GM21360 (cell line): ENCODE results near the gene TMEM11.
A peak's percentile ranks its signal among the peaks of the same experiment; 100 is the strongest.
"Not testable (repeated sequence)": the region's sequence is repeated elsewhere in the genome, so short reads cannot be mapped to it uniquely, and the experiment has no call there.

Experiments
- ATAC-seq: cut with Tn5 transposase; IDR thresholded peaks from one replicate; pipeline ENCODE4 v1.9.1; 2021; ENCODE audit warnings: mild to moderate bottlenecking, moderate library complexity; ENCODE audit not compliant: unreplicated experiment

The TMEM11 gene

DNA sequence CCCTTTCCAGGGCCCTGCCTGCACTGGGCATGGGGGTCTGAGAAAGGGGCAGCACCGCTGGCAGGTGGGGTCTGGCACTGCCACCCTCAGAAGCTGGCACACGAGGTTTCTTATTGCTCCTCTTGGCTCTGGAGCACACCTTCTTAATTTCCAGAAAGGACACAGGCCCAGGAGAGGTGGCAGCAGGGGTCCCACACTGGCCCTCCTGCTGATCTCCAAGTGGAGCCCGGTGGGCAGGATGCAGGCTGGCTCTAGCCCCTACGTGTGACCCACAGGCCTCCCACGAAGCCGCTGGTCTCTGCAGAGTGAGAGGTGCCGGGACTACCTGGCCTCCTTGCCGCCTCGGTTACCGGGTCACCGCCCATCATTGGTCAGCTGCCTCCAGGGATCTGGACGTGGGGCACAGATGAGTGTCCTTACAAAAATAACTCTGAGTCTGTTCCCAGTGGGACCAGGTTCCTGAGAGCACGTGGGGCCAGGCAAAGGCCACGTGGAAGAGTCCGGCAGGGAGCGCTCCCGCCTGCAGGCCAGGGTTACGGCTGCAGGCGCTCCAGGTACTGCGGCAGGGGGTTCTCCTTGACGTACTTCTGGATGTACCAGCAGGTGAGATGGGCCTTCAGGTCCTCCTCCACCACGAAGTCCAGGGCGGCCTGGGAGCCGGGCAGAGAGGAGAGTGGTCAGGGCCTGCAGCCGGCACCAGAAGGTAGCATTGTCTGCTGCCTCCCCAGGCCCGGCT is 29.0 kb upstream of the TMEM11 start:
- ATAC-seq: no peak

DNA sequence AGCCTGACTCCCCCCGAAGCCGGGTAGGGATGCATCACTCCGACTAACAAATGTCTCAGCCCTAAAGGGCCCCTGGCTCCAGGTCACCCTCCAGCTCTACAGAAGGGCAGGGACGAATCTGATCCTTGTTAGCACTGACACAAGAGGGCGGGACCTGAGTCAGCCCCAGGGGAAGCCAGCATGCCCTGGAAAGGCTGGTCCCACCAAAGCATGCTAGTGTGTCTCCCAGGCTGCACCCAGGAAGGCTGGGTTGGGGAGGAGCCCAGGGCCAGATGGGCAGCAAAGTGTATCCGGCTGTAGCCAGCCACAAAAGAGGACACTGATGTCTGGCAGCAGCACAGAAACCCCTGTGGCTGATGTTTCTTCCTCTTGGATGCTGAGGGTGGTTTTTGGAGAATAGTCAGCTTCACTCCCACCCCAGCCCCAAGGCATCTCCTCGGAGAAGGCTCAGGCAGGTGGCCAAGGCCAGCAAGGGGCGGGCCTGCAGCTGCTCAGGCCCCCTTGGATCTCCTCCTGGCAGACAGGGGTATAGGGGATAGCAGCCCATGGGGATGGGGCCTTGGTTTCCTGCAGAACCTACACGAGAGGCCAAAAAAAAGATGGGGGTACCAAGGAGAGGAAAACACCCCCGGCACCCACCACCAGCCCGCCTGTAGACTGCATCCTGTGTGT is 28.2 kb upstream of the TMEM11 start:
- no peak for ATAC-seq

DNA sequence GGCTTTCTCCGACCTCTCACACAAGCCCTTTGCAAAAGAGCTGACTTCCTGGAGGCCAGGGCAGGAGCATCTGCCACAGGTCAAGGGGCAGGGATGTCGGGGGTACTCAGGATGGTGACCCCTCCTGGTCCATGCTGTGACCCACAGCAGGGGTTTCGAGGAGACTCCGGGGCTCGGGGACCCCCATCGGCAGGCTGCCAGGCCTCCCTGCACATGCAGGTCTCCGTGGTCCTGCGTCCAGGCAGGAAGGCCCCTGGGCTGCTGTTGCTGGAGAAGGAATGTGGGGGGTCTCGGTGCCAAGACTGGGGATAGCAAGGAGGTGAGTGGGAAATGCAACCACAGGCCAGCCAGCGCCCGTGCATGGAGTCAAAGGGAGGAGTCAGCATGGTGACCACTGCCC is 27.6 kb upstream of the TMEM11 start:
- no peak for ATAC-seq

DNA sequence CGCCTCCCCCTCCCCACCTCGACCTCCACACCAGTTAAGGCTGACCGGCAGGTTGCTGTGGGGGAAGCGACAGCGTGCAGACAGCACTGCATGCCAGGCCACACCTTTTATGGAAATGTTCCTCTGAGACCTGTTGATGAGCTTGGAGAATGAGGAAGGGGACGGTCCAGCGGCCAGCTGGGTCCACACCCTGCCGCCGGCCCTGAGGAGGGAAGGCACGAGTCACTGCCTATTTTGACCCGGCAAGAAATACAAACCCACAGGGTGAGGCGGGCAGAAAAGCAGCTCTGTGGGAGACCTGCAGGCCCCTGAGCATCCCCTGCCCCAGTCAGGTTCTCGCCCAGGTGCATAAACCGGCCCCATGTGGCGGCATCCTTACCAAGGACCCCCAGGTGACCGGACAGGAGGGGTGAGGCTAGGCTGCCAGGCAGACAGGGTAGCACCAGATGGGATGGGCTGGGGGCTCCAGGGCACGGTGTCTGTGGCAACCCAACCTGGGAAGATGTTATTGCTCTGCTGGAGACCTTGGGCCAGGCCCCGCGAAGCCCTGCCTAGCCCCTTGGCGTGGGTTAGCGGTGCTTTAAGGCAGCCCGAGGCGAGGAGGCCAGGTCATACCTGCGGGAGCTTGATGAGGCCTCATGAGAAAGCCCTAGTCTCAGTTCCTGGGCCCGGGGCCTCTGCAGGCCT is 26.6 kb upstream of the TMEM11 start:
- no peak for ATAC-seq

DNA sequence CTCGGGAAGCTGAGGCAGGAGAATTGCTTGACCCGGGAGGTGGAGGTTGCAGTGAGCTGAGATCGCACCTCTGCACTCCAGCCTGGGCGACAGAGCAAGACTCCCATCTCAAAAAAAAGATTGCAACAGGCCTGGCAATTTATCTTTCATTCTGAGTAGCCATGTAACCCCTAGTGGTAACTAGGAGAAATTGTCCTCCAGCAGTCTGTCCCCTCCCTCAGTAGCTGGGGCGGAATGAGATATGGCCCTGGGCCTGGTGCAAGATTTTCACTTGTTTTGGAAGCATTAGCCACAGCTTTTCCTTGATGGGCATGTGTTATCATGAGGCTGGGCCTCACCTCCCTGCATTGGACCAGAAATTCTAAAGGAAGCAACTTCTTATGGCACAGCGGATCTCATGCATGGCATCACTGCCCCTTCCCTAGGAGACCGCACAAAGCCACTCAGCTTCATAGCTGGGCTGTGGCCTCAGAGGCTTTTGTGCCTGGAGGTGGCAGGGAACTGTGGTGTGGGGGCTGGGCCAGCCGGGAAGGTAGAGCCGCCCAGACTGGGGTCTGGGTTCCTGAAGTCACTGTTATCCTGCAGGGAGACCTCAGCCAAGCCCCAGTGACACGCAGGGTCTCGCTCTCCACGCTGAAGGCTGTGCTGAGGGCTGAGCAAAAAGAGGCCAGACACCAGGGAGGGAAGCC is 25.9 kb upstream of the TMEM11 start:
- ATAC-seq: no peak

DNA sequence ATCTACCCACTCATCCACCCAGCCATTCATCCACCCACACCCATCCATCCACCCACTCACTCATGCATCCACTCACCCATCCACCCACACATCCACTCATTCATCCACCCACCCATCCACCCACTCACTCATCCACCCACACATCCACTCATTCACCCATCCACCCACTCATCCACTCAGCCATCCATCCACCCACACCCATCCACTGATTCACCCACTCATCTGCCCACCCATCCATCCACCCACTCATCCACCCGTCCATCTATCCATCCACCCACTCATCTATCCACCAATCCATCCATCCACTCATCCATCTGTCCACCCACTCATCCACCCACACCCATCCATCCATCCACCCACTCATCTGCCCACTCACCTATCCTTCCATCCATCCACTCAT is 22.0 kb upstream of the TMEM11 start:
- no peak for ATAC-seq

DNA sequence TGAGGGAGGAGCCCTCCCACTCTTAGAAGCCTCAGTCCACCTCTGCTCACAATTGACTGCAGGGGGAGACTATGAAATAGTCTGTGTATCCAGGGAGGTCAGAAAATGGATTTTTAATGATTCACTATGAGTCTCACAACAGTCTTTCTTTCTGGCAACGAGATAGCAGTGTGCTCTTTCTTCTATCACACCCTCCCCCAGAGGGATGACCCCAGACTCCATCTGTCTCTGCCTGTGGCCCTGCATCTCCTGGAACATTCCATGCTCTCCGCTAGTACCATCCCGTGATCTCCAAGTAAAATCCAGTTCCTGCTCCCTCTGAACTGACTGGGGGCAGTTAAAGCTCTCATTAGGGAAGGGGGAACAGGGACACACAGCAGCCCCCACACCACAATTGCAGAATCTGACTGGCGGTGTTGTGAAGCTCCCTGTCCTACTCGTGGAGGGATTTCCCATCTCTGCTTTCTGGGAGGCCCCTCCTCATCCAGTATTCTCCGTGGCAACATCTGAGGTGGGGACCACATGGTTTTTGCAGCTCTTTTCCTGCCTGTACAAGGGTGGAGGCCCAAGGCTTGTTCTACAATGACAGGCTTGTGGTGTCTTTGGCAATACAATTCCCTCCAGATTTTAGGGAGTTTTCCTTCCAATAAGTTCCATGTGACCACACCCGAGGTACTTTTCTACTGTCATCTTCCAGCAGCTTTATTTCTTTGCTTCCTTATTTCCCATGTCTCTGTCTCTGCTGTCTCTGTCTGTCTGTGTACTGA is 19.8 kb upstream of the TMEM11 start:
- ATAC-seq: no peak

DNA sequence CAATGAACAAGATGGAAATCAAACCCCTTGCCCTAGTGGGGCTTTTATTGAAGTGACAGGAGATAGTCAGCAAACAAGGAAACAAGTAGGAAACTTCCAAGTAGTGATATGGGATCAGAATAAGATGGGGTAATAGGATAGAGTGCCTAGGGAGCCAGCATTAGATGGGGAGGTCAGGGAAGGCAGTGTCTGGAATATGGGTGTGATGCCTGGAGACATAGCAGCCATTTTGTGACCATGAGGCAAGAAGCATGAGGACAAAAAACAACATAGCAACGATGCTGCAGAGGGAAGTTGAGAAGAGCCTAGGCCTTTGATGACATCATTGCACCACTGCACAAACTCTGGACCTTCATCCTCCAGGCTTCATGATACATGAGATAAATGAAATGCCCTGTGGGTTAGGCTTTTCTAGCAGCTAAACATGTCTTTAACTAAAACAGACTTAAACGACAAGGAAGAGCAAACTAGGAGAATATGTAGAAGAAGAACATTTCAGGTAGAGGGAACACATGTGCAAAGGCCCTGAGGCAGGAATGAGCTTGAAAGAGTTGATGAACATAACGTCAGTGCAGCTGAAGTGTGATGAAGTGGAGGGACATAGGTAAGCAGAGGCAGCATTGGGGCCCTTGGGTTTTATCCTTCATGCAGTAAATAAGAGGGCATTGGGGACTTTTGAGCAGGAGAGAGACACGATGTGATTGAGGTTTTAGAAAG is 18.2 kb upstream of the TMEM11 start:
- ATAC-seq: no peak

DNA sequence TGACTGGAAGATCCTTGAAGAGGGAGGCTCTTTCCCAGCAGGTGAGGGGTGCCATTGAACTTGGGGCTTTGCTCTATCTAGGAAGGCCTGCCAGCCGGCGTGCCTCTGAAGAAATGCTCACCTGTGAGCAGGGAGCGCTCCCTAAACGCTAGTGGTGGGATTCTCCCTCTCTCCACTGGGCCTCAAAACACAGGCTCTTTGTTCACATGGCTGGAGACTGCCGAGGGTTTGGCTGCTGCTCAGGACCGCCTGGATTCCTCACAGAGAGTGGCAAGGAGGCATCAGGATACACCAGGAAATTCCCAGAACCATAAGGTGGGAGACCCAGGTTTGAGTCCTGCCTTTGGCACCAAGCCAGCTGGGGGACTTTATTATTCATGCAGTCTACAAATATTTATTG is 17.6 kb upstream of the TMEM11 start:
- ATAC-seq: no peak

DNA sequence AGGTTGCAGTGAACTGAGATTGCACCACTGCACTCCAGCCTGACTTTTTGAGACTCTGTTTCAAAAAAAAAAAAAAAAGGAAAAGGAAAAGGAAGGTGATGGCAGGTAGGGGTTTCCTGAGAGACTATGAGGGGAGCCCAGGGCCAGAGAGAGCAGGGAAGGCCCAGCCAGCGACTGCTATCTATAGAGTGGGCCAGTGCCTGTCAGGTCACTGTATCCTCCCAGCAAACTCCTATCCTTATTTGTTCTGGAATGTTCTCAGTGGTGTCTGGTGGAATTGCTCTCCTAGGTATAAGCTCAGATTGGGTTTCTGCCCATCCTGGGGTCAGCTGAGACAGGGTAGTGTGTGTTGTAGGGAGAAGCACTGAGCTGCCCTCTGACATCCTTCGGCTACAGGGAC is 14.9 kb upstream of the TMEM11 start:
- ATAC-seq: no peak

DNA sequence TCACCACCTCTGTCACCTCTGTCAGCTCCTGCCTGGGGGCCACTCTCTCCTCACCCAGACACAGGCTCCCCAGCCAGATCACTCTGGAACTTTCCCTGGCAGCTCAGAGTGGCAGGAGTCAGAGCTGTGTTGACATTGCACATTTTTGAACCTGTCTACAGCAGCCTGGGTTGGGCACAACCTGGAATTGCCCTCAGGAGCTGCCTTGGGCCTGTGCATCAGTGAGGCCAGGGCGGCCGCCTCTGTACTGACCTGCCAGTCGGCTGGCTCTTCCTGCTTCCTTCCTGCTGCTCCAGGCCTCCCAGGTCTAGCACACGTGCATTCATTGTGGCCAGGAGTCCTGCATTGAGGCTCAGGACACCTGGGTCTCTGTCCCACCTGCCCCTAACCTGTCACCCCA is 14.2 kb upstream of the TMEM11 start:
- no peak for ATAC-seq

DNA sequence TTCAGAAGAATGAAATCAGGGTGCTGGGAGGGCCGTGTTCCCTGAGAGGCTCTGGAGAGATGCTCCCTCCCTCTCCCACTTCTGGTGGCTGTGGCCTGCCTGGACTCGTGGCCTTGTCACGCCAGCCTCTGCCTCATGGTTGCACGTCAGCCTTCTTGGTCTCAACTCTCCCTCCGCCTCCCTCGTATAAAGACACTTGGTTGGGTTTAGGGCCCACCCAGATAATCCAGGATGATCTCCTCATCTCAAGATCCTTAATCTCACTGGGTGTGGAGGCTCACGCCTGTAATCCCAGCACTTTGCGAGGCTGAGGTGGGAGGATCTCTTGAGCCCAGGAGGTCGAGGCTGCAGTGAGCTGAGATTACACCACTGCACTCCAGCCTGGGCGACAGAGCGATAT is 13.3 kb upstream of the TMEM11 start:
- ATAC-seq: not testable (repeated sequence)

DNA sequence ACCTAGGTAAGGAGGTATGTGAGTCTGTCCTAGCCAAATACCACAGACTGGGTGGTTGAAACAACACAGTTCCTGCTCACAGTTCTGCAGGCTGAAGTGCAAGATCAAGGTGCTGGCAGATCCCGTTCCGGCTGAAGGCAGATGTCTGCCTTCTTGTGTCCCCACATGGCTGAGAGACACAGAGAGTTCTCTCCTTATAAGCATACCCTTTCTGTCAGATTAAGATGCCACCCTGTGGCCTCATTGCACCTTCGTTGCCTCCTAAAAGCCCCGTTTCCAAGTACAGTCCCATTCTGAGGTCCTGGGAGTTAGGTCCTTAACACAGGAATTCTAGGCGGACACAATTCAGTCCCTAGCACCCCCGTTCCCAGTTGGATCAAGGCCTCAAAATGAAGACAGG is 9.1 kb upstream of the TMEM11 start:
- ATAC-seq: no peak

DNA sequence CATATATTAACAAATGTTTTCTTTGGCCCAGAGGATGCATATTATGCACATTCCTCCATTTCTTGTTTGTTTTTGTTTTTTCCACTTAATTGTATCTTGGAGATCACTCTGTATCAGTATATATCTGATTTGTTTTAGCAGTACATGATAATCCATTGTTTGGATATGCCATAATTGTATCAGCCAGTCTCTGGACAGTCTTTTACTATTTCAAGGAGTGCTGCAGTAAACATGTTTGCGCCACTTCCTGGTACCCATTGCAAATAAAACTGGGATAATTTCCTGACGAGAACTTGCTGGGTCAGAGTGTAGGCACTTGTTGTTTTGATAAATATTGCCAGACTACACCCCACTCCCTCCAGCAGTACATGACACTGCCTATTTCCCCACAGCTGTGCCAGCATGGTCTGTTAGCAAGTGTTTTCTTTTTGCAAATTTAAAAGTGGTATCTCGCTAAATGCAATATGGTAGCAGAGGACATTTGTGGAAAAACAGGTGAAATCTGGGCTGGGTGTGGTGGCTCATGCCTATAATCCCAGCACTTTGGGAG is 4.9 kb upstream of the TMEM11 start:
- ATAC-seq: no peak

DNA sequence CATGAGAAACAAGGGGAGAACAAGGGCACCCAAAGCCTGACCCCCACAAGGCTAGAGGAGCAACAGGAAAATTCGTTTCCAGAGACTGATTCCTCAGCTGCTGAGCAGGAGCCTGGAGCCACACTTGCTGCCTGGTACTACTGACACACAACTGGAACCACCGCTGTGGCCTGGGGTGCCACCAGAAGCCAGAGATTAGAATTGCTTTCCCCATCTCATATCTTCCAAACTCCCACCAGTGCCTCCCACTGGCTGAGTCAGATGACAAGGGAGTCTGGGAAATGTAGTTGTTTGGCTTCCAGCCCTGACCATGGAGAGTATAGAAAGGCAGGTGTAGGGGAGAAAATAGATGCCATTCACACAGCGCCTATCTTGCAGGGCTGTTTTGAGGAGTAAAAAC is 4.1 kb upstream of the TMEM11 start:
- no peak for ATAC-seq

DNA sequence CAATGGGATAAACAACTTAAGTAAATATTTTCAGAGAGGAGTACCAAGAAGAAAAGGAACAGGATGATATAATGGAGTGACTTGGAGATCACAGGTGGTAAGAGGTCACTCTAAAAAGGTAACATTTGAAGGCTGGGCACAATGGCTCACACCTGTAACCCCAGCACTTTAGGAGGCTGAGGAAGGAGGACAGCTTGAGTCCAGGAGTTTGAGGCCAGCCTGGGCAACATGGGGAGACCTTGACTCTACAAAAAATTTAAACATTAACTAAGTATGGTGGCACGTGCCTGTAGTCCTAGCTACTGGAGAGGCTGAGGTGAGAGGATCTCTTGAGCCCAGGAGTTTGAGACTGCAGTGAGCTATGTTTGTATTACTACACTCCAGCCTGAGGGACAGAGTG is 3.4 kb upstream of the TMEM11 start:
- no peak for ATAC-seq

DNA sequence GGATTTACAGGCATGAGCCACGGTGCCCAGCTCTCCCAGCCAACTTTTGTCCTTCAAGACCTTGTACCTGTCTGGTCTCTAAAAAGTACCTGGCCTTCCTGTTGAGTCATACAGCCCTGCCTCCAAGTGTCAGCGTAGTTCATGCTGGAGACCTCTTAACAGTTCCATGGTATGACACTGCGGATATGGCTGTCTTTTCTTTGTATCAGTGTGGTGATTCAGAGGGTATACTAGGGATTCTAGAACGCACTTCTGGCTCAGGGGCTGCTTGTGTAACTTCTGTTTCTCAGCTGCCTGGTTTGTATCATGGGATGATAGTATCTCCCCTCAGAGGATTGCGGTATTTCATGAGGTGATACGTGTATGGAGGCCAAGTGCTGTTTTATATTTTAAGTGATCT is 2.0 kb upstream of the TMEM11 start:
- no peak for ATAC-seq

DNA sequence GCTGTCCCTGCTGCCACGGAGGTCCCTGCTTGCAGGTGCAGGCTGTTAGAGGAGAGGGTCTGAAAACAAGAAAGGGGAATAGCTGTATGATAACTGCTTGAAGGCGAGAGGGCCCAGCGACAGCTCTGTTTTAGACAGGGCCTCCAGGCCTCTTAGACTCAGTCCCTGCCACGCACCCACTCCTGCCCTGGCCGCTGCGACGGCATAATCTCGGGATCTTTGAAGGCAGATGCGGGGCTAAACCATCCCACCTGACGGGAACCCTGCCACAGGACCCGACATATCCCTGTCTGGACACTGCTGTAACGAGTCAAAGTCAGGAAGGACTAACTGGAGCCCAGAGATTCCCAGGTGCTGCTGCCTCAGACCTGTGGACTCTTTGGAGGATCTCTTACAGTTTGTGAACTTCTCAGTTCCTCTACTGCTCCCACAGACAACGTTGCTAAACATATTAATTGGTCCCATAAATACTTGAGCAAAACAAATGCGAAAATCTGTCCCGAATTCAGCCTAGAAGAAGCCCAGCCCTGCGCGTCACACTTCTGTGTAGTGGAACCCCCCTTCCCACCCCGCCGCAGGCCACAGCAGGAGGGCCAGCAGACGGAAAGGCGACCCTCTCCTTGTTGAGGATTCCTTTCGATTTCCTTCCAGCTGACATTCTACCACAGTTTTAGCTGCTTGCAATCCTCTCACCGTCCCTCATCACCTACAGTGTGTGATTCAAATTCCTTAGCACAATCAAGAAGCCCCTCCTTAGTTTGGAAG is 998 bp upstream of the TMEM11 start:
- ATAC-seq: no peak

DNA sequence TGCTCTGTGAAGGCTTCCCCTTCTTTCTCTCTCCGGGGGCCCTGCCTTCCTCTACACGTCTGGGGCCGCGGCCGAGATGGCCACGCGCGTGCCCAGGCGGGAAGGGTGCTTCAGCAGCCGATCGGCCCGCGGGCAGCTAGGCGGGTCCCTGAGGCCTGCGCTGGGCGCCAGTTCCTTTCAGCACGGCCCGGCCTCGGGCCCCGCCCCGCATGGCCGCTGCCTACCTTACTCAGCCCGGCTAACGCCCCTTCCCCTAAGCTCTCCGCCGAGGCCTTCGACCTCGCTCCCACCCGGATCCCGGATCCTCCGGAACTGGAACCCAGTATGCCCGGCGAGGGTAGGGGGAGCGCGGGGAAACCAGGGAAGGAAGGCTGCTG is 335 bp downstream of the TMEM11 start:
- peak; percentile 22 for ATAC-seq
